GM23338 (cell line): ENCODE data around the gene REG4.

Experiments
- CTCF ChIP-seq, 2 experiments: fragments of 200-600 bp in 1 of 2; sonication (generic) in 1 of 2; conservative IDR thresholded peaks; 2 replicates each; pipeline versions ENCODE4 v1.5.1 to v1.6.1; 2016 to 2017; ENCODE audit warnings: antibody characterized with exemption in 2 of 2, low read depth in 2 of 2, mild to moderate bottlenecking in 2 of 2, moderate library complexity in 1 of 2
- ETS1 ChIP-seq: IDR thresholded peaks from 2 replicates; pipeline ENCODE4 v1.6.1; 2016; ENCODE audit warnings: antibody characterized with exemption
- EZH2phosphoT487 ChIP-seq: fragments of 200-600 bp; sonication (generic); IDR thresholded peaks from one replicate; pipeline ENCODE4 v1.8.1; 2018; ENCODE audit warnings: antibody characterized with exemption; ENCODE audit not compliant: unreplicated experiment
- REST ChIP-seq: IDR thresholded peaks from one replicate; pipeline ENCODE4 v1.6.1; 2018; ENCODE audit warnings: antibody characterized with exemption; ENCODE audit not compliant: unreplicated experiment

- TF ChIP-seq CTCF (conservative IDR thresholded peaks at IDR 0.05; ENCODE audit: low read depth in 2 of 2) = no peak
- no peak for TF ChIP-seq EZH2phosphoT487
- no peak for TF ChIP-seq REST
- TF ChIP-seq ETS1 = no peak
Measured at GRCh38 chr1:119768778-119769177, 42.5 kb downstream of the REG4 start, which contains the start of gene HMGCS2.
